GM12865 (cell line): Measurements from ENCODE around the gene WIZ.

Experiments used
- DNase-seq: peaks from one replicate; pipeline ENCODE4 v3.0.0; 2010; ENCODE audit warnings: low read depth
- H3K4me3 ChIP-seq: 2 replicates; pipeline ENCODE4 v1.5.1; 2011; ENCODE audit warnings: mild to moderate bottlenecking, low read depth, low read length, control low read depth
- TF ChIP-seq, protein P1 (sequence below): IDR thresholded peaks from 2 replicates; pipeline ENCODE4 v1.5.1; 2011; ENCODE audit warnings: low read length, control low read depth, low read depth, inconsistent platforms; ENCODE audit not compliant: insufficient read depth; ENCODE audit errors: missing control alignments

WIZ gene

DNA sequence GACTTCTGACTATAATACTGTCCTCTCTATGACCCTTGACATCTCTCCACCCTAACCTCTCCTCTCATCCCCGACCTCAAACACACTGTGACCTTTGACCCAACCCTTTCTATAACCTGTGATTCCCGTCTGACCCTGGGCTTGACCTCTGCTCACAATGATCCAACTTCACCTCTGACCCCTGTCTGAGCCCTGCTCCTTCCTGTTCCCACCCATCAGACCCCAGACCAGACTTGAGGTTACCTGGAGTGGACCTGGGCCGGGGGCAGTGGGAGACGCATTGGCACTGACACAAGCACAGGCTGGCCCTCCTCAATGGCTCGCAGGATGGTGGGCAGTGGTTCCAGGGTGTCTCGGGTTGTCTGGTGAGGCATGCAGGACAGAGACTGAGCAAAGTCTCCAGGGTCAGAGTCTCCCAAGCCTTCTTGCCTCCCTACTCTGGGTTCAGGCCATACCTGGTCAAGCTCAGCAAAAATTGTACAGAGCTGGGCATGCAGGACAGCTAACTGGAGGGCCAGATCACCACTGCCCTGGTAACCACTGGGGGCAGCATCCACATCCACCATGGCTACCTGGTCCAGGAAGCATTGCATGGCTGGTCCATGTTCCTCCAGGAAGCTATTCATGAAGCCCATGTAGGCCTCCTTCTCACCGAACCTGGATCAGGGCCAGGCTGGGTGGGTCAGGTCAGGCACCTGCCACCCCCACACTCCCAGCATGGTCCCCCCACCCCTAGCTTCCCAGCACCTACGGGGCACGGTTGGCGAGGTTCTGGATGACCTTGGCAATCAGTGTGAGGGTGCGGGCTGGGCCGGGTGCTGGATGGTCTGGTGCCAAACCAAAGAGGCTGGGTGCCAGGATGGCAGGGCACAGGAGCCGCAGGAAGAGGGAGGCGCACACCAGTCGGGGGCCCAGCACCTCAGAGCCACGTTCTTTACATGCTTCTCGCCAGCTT, 4.4 kb upstream of the WIZ start:
- TF ChIP-seq, protein P1, sequence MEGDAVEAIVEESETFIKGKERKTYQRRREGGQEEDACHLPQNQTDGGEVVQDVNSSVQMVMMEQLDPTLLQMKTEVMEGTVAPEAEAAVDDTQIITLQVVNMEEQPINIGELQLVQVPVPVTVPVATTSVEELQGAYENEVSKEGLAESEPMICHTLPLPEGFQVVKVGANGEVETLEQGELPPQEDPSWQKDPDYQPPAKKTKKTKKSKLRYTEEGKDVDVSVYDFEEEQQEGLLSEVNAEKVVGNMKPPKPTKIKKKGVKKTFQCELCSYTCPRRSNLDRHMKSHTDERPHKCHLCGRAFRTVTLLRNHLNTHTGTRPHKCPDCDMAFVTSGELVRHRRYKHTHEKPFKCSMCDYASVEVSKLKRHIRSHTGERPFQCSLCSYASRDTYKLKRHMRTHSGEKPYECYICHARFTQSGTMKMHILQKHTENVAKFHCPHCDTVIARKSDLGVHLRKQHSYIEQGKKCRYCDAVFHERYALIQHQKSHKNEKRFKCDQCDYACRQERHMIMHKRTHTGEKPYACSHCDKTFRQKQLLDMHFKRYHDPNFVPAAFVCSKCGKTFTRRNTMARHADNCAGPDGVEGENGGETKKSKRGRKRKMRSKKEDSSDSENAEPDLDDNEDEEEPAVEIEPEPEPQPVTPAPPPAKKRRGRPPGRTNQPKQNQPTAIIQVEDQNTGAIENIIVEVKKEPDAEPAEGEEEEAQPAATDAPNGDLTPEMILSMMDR, result peak; percentile 23
- no peak overlapping the region for H3K4me3 ChIP-seq
- DNase-seq, result no peak

DNA sequence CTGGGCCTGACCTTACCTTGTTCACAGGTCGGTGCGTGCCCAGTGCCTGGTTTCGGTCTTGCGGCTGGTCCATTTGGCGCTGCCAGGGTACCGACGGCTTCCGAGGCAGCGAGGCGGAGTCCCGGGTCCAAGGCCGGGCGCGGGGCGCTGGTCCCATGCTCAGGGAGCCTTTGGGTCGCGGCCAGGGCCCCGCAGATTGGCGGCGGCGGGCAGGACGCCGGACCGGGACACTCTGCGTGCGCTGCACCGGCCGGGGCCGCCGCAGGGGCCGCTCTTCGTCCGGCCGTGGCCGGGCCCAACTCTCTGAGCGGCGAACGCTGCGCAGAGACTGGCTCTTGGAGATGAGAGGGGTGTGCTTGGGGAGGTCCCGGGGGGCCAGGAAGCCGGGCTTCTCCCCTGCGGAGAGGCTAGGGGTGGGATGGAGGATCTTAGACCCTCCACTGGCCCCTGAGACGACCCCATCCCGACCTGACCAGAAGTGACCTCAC, 3.4 kb upstream of the WIZ start:
- DNase-seq, result no peak
- TF ChIP-seq, protein P1, result no peak
- no peak overlapping the region for H3K4me3 ChIP-seq

GRCh38 chr19:15452111-15453047, 2.6 kb upstream of the WIZ start:
- H3K4me3 ChIP-seq, result no peak overlapping the region
- no peak for DNase-seq
- TF ChIP-seq, protein P1, result no peak

DNA sequence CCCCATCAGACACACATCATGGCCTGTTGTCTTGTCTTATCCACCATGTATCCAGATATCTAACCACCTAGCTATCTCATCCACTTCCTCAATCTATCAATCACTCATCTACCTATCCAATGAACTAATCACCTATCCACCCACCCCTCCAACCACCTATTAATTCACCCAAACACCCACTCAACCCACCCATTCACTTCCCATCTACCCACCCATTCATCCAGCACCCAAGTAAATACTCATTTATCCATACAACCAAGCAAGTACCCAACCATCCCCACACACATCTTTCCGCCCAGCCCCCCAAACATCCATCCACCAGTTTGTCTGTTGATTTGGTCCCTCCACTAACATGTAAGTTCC, 753 bp upstream of the WIZ start:
- no peak overlapping the region for H3K4me3 ChIP-seq
- TF ChIP-seq, protein P1, result no peak
- DNase-seq, result no peak

GRCh38 chr19:15448778-15449619, 757 bp downstream of the WIZ start:
- TF ChIP-seq, protein P1, result no peak
- peak; percentile 40 for DNase-seq
- peak overlapping the region; percentile 65 for H3K4me3 ChIP-seq
